Limb (tissue), 2 donors: ENCODE measurements around the gene MYMX.
A peak's percentile ranks its signal among the peaks of the same experiment; 100 is the strongest.
"Not testable (repeated sequence)": the region's sequence is repeated elsewhere in the genome, so short reads cannot be mapped to it uniquely, and the experiment has no call there.

Source experiments
- DNase-seq, 2 donors: peaks; one replicate each; pipeline ENCODE4 v3.0.0-alpha.2; 2016; ENCODE audit errors: extremely low spot score in 2 of 2

MYMX gene

GRCh38 chr6:44186635-44187025, 30.1 kb upstream of the MYMX start:
- DNase-seq, result no peak

GRCh38 chr6:44188819-44189218, 27.9 kb upstream of the MYMX start:
- no peak for DNase-seq

GRCh38 chr6:44189257-44189656, 27.5 kb upstream of the MYMX start:
- DNase-seq, result no peak

- DNase-seq, result no peak
Observed at GRCh38 chr6:44190715-44191114, 26.0 kb upstream of the MYMX start.

- DNase-seq, result no peak
Observed at GRCh38 chr6:44192428-44193041, 24.2 kb upstream of the MYMX start.

- DNase-seq, result no peak
Observed at GRCh38 chr6:44193307-44193910, 23.3 kb upstream of the MYMX start.

GRCh38 chr6:44194326-44194725, 22.4 kb upstream of the MYMX start:
- no peak for DNase-seq

GRCh38 chr6:44196351-44196750, 20.4 kb upstream of the MYMX start:
- not testable (repeated sequence) for DNase-seq

- DNase-seq, result no peak
Observed at GRCh38 chr6:44198684-44199083, 18.0 kb upstream of the MYMX start.

- no peak for DNase-seq
Observed at GRCh38 chr6:44199883-44200282, 16.8 kb upstream of the MYMX start.

- DNase-seq, result no peak
Observed at GRCh38 chr6:44201200-44201599, 15.5 kb upstream of the MYMX start.

- DNase-seq, result no peak
Observed at GRCh38 chr6:44201638-44202303, 15.0 kb upstream of the MYMX start.

GRCh38 chr6:44202332-44202971, 14.3 kb upstream of the MYMX start:
- DNase-seq, result no peak

GRCh38 chr6:44202972-44203750, 13.6 kb upstream of the MYMX start:
- DNase-seq, result no peak

GRCh38 chr6:44203955-44204354, 12.8 kb upstream of the MYMX start:
- no peak for DNase-seq

- DNase-seq, result no peak
Observed at GRCh38 chr6:44207966-44208365, 8.8 kb upstream of the MYMX start.

GRCh38 chr6:44211284-44211683, 5.4 kb upstream of the MYMX start:
- DNase-seq, result no peak

GRCh38 chr6:44214307-44214706, 2.4 kb upstream of the MYMX start:
- DNase-seq, result no peak

- peak in 1 of 2 donors; percentile 53 for DNase-seq
Observed at GRCh38 chr6:44217332-44218143, 812 bp downstream of the MYMX start.

GRCh38 chr6:44219053-44219814, 2.5 kb downstream of the MYMX start:
- DNase-seq, result peak; percentile 80 to 83
